NCI-H524 treated with DMSO at 0.1 percent for 48 hours (cell line): Measurements from ENCODE around the gene RALGPS1.
"Not testable (repeated sequence)": the region's sequence is repeated elsewhere in the genome, so short reads cannot be mapped to it uniquely, and the experiment has no call there.

Source experiments
- DNase-seq: peaks from one replicate; lab custom pipeline; 2025; lab: John Stamatoyannopoulos, UW

Gene RALGPS1

GRCh38 chr9:127137640-127138360 is 223.2 kb downstream of the RALGPS1 start:
- DNase-seq = no peak

GRCh38 chr9:127138444-127138843 is 223.9 kb downstream of the RALGPS1 start:
- DNase-seq = no peak

- no peak for DNase-seq
Measured at GRCh38 chr9:127139071-127139731, 224.6 kb downstream of the RALGPS1 start.

GRCh38 chr9:127139775-127140174 is 225.2 kb downstream of the RALGPS1 start:
- no peak for DNase-seq

- no peak for DNase-seq
Measured at GRCh38 chr9:127140181-127140580, 225.6 kb downstream of the RALGPS1 start.

GRCh38 chr9:127140842-127141675 is 226.5 kb downstream of the RALGPS1 start:
- DNase-seq = no peak

GRCh38 chr9:127142291-127142690 is 227.7 kb downstream of the RALGPS1 start:
- no peak for DNase-seq

GRCh38 chr9:127142931-127143464 is 228.4 kb downstream of the RALGPS1 start:
- no peak for DNase-seq

GRCh38 chr9:127143920-127144465 is 229.4 kb downstream of the RALGPS1 start:
- no peak for DNase-seq

GRCh38 chr9:127144670-127145445 is 230.3 kb downstream of the RALGPS1 start:
- DNase-seq = peak; percentile 66

GRCh38 chr9:127146841-127147240 is 232.3 kb downstream of the RALGPS1 start:
- DNase-seq = not testable (repeated sequence)

GRCh38 chr9:127147251-127147650 is 232.7 kb downstream of the RALGPS1 start:
- no peak for DNase-seq

- no peak for DNase-seq
Measured at GRCh38 chr9:127148014-127148413, 233.4 kb downstream of the RALGPS1 start.

- no peak for DNase-seq
Measured at GRCh38 chr9:127149010-127149409, 234.4 kb downstream of the RALGPS1 start.

- DNase-seq = no peak
Measured at GRCh38 chr9:127149463-127150390, 235.1 kb downstream of the RALGPS1 start.

- no peak for DNase-seq
Measured at GRCh38 chr9:127153501-127153900, 238.9 kb downstream of the RALGPS1 start.

GRCh38 chr9:127154003-127154389 is 239.4 kb downstream of the RALGPS1 start:
- no peak for DNase-seq

- DNase-seq = no peak
Measured at GRCh38 chr9:127154390-127155191, 240.0 kb downstream of the RALGPS1 start.

GRCh38 chr9:127155314-127155960 is 240.9 kb downstream of the RALGPS1 start:
- no peak for DNase-seq
